ENCODE data around the gene HOXB6.

Gene HOXB6

GRCh38 chr17:48611681-48612455 lies 7.1 kb upstream of the HOXB6 start (continued):
- TF ChIP-seq AEBP2 (tag by site-specific recombination; IDR thresholded peaks at IDR 0.05; ENCODE audit: borderline replicate concordance): no peak
- TF ChIP-seq KLF8 (tag by site-specific recombination; IDR thresholded peaks at IDR 0.05): peak; percentile 89
- TF ChIP-seq ZNF600 (tag by site-specific recombination; IDR thresholded peaks at IDR 0.05): peak; percentile 90
- TF ChIP-seq, protein P1, sequence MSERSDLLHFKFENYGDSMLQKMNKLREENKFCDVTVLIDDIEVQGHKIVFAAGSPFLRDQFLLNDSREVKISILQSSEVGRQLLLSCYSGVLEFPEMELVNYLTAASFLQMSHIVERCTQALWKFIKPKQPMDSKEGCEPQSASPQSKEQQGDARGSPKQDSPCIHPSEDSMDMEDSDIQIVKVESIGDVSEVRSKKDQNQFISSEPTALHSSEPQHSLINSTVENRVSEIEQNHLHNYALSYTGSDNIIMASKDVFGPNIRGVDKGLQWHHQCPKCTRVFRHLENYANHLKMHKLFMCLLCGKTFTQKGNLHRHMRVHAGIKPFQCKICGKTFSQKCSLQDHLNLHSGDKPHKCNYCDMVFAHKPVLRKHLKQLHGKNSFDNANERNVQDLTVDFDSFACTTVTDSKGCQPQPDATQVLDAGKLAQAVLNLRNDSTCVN (tag by site-specific recombination; optimal IDR thresholded peaks at IDR 0.05): peak; percentile 28
- no peak for TF ChIP-seq TRIM28 (IDR thresholded peaks at IDR 0.05; ENCODE audit: borderline replicate concordance, low read length)
- peak; percentile 8; the same call in 1 of the 2 replicates for TF ChIP-seq KLF1 (tag by site-specific recombination; IDR thresholded peaks at IDR 0.05)
- no peak for TF ChIP-seq ZNF18 (tag by site-specific recombination; IDR thresholded peaks at IDR 0.05)
- TF ChIP-seq ZBTB20 (tag by site-specific recombination; IDR thresholded peaks at IDR 0.05): peak; percentile 93; the same call in 1 of the 2 replicates
- TF ChIP-seq ZNF404 (tag by site-specific recombination; IDR thresholded peaks at IDR 0.05): no peak
- TF ChIP-seq, protein P2, sequence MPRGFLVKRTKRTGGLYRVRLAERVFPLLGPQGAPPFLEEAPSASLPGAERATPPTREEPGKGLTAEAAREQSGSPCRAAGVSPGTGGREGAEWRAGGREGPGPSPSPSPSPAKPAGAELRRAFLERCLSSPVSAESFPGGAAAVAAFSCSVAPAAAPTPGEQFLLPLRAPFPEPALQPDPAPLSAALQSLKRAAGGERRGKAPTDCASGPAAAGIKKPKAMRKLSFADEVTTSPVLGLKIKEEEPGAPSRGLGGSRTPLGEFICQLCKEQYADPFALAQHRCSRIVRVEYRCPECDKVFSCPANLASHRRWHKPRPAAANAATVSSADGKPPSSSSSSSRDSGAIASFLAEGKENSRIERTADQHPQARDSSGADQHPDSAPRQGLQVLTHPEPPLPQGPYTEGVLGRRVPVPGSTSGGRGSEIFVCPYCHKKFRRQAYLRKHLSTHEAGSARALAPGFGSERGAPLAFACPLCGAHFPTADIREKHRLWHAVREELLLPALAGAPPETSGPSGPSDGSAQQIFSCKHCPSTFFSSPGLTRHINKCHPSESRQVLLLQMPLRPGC (tag by site-specific recombination; IDR thresholded peaks at IDR 0.05): no peak
- TF ChIP-seq ZNF629 (tag by site-specific recombination; IDR thresholded peaks at IDR 0.05): peak; percentile 72
- no peak for TF ChIP-seq ZNF274 (IDR thresholded peaks at IDR 0.05; ENCODE audit: low read length)
- TF ChIP-seq ZNF274 (tag by site-specific recombination; IDR thresholded peaks at IDR 0.05; ENCODE audit: borderline replicate concordance): no peak
- peak; percentile 80; the same call in 1 of the 2 replicates for TF ChIP-seq ZNF394 (tag by site-specific recombination; IDR thresholded peaks at IDR 0.05; ENCODE audit: borderline replicate concordance)
- 0 out of 2 replicates have a peak, but pooled peaks have one; percentile 25 for TF ChIP-seq ZNF639 (tag by site-specific recombination; IDR thresholded peaks at IDR 0.05)
- peak; percentile 67; the same call in 1 of the 2 replicates for TF ChIP-seq ZNF610 (tag by site-specific recombination; IDR thresholded peaks at IDR 0.05; ENCODE audit: borderline replicate concordance)
- peak; percentile 51 for TF ChIP-seq ZNF596 (tag by site-specific recombination; IDR thresholded peaks at IDR 0.05)
- peak; percentile 85; the same call in 1 of the 2 replicates for TF ChIP-seq ZNF768 (tag by site-specific recombination; IDR thresholded peaks at IDR 0.05)
- 0 out of 2 replicates have a peak, but pooled peaks have one; percentile 59 for TF ChIP-seq ZNF24 (tag by site-specific recombination; IDR thresholded peaks at IDR 0.05)
- TF ChIP-seq SETDB1 (IDR thresholded peaks at IDR 0.05; ENCODE audit: insufficient read length, low read length): no peak
- TF ChIP-seq, protein P3, sequence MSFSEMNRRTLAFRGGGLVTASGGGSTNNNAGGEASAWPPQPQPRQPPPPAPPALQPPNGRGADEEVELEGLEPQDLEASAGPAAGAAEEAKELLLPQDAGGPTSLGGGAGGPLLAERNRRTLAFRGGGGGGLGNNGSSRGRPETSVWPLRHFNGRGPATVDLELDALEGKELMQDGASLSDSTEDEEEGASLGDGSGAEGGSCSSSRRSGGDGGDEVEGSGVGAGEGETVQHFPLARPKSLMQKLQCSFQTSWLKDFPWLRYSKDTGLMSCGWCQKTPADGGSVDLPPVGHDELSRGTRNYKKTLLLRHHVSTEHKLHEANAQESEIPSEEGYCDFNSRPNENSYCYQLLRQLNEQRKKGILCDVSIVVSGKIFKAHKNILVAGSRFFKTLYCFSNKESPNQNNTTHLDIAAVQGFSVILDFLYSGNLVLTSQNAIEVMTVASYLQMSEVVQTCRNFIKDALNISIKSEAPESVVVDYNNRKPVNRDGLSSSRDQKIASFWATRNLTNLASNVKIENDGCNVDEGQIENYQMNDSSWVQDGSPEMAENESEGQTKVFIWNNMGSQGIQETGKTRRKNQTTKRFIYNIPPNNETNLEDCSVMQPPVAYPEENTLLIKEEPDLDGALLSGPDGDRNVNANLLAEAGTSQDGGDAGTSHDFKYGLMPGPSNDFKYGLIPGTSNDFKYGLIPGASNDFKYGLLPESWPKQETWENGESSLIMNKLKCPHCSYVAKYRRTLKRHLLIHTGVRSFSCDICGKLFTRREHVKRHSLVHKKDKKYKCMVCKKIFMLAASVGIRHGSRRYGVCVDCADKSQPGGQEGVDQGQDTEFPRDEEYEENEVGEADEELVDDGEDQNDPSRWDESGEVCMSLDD (tag by site-specific recombination; IDR thresholded peaks at IDR 0.05): peak; percentile 88
- peak; percentile 78; the same call in 1 of the 2 replicates for TF ChIP-seq WT1 (tag by site-specific recombination; IDR thresholded peaks at IDR 0.05)
- no peak for TF ChIP-seq ZNF202 (tag by site-specific recombination; IDR thresholded peaks at IDR 0.05; ENCODE audit: borderline replicate concordance)
- TF ChIP-seq ZNF76 (tag by site-specific recombination; IDR thresholded peaks at IDR 0.05; ENCODE audit: borderline replicate concordance, low read depth): peak; percentile 74
- no peak for TF ChIP-seq ZNF558 (tag by site-specific recombination; IDR thresholded peaks at IDR 0.05)
- TF ChIP-seq BCL11A (tag by site-specific recombination; IDR thresholded peaks at IDR 0.05; ENCODE audit: low read depth): peak; percentile 88
- TF ChIP-seq ZNF449 (tag by site-specific recombination; IDR thresholded peaks at IDR 0.05): peak; percentile 69
